Skeletal muscle tissue (tissue), 4 donors: ENCODE measurements around the gene SERPINH1. TPM values are rescaled to one million over a fixed set of nuclear protein-coding genes. Genes with fewer than 3 reads are reported as not detected.

Experiments
- H3K27ac ChIP-seq: one replicate; pipeline ENCODE4 v1.7.0; 2013; ENCODE audit warnings: mild to moderate bottlenecking, low read depth, low read length, inconsistent platforms
- H3K27me3 ChIP-seq, 3 donors: one replicate each; pipeline ENCODE4 v1.7.0; 2013; ENCODE audit warnings: low read length in 3 of 3; ENCODE audit not compliant: control insufficient read depth in 3 of 3, insufficient read depth in 3 of 3
- H3K36me3 ChIP-seq, 3 donors: one replicate each; pipeline ENCODE4 v1.7.0; 2013; ENCODE audit warnings: low read length in 3 of 3; ENCODE audit not compliant: control insufficient read depth in 3 of 3, insufficient read depth in 3 of 3
- H3K4me1 ChIP-seq, 3 donors: one replicate each; pipeline ENCODE4 v1.7.0; 2013; ENCODE audit warnings: low read length in 3 of 3, mild to moderate bottlenecking in 3 of 3; ENCODE audit not compliant: control insufficient read depth in 3 of 3, insufficient read depth in 3 of 3
- H3K4me3 ChIP-seq, 3 donors: one replicate each; pipeline ENCODE4 v1.7.0; 2013; ENCODE audit warnings: low read length in 3 of 3
- H3K9ac ChIP-seq, 3 donors: one replicate each; pipeline ENCODE4 v1.7.0; 2013; ENCODE audit warnings: low read length in 3 of 3, mild to moderate bottlenecking in 3 of 3, moderate library complexity in 2 of 3, low read depth in 1 of 3
- H3K9me3 ChIP-seq, 3 donors: one replicate each; pipeline ENCODE4 v1.7.0; 2013; ENCODE audit warnings: low read length in 3 of 3; ENCODE audit not compliant: control insufficient read depth in 3 of 3
- total RNA-seq: library from RNA; depleted of rRNA; stranded (reverse); fragments of >200 nt; gene quantifications from one replicate; pipeline ENCODE4 v1.2.3, GENCODE V29; 2014
- donor health status: Osteomylitis.

Gene SERPINH1
- total RNA-seq, 1 donor from 2014 or later: 237 TPM

DNA sequence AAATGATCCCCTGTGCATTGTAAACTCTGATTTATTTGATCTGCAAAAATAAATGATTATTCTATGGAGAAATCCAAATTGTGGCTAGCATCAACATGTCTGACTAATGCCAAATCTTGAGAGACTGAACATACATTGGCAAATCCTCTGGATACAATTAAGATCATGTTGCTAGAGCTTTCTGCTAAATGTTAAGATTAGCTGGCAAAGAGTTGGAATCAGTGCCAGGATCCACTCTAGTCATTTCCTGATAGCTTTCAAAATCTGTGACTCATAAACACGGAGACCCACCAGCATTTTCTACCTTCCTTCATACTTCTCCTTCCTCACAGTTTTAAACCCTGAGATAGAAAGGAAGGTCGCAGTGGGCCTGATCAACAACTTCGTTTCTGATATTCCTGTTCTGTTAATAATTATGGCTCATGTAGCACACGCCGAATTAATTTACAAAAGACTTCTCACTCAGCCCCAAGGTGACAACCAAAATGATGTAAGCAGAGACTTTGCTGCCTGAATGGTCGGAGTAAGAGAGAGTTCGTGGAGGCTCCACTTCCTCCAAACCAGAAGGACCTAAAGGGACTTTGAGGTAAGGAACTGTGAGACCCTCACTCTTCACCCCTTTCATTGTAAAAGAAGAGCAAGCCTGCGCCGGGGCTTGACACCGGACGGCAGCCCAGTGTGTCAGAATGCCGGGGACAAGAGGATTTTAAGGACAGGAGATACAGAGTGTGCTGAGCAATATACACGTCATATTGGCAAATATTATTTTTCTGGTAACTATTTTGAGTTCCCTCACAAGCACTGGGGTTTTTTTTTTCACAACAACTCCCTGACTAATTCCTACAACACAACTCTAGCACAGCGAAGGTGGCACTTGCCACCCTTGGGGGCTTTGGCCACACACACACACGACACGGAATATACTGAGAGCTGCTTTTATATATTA lies 42.0 kb downstream of the SERPINH1 start:
- Histone ChIP-seq H3K27me3 (peaks cover 0 to 2% (median 0%) of the 10 kb centered on the region in 3 donors), H3K9me3 (no peaks in the 10 kb centered on the region), H3K4me3 (no peak overlapping the region), H3K36me3 (no peaks in the 10 kb centered on the region), H3K4me1 (peaks cover 0 to 2% (median 0%) of the 10 kb centered on the region in 3 donors), H3K27ac (no peak overlapping the region), H3K9ac (no peak overlapping the region)

DNA sequence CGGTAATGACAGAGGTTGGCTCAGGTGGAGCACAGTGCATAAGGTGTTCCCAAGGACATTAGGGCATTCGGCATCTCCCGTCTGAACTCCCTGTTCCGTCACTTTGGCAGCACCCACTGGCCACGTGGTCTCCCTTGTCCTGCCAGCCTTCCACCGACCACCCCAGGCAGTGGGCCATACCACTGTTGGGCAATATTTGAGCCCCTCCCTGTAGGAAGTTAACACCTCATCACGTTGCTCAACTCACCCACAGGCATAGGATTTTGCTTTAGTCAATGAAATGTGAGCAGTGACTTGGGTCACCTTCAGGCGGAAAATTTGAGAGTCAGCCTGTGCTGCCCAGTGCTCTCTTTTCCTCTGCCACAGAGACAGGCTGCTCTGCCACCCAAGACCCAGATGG lies 44.0 kb downstream of the SERPINH1 start:
- no peak overlapping the region for H3K9ac ChIP-seq
- peaks cover 0 to 2% (median 0%) of the 10 kb centered on the region in 3 donors for H3K27me3 ChIP-seq
- H3K36me3 ChIP-seq: no peaks in the 10 kb centered on the region
- peaks cover 0 to 2% (median 0%) of the 10 kb centered on the region in 3 donors for H3K4me1 ChIP-seq
- no peak overlapping the region for H3K27ac ChIP-seq
- no peaks in the 10 kb centered on the region for H3K9me3 ChIP-seq
- H3K4me3 ChIP-seq: no peak overlapping the region

- H3K4me3 ChIP-seq: no peak overlapping the region
- no peaks in the 10 kb centered on the region for H3K9me3 ChIP-seq
- H3K9ac ChIP-seq: no peak overlapping the region
- peaks cover 0 to 3% (median 0%) of the 10 kb centered on the region in 3 donors for H3K4me1 ChIP-seq
- H3K27ac ChIP-seq: no peak overlapping the region
- no peaks in the 10 kb centered on the region for H3K36me3 ChIP-seq
- no peaks in the 10 kb centered on the region for H3K27me3 ChIP-seq
Observed at GRCh38 chr11:75611823-75612222, 49.8 kb downstream of the SERPINH1 start.

DNA sequence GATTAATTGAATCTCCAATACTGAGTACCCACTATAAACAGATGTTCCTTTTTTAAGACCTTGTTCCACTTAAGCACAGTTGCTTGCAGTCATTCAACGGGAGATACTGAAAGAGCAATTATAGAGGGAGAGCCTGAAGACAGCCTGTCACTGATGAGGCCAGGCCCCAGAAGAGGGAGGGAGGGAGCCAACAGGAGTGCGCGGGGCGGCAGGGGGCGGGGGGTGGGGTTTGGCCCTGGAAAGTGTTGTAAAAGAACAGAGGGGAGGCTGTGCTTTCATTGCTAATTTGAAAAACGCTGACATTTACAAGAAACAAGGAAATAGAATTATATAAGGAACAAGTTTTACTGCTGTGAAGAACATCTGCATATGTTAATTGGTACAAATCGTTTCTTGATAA lies 53.7 kb downstream of the SERPINH1 start:
- H3K4me1 ChIP-seq: peaks cover 0 to 3% (median 0%) of the 10 kb centered on the region in 3 donors
- no peaks in the 10 kb centered on the region for H3K27me3 ChIP-seq
- H3K4me3 ChIP-seq: no peak overlapping the region
- no peaks in the 10 kb centered on the region for H3K36me3 ChIP-seq
- H3K27ac ChIP-seq: no peak overlapping the region
- H3K9me3 ChIP-seq: no peaks in the 10 kb centered on the region
- H3K9ac ChIP-seq: no peak overlapping the region

- Histone ChIP-seq H3K27ac (no peak overlapping the region), H3K4me1 (peaks cover 0 to 3% (median 0%) of the 10 kb centered on the region in 3 donors)
Observed at GRCh38 chr11:75616281-75616680, 54.2 kb downstream of the SERPINH1 start.

More at GRCh38 chr11:75616281-75616680, 54.2 kb downstream of the SERPINH1 start:
- Histone ChIP-seq H3K4me3 (no peak overlapping the region), H3K9ac (no peak overlapping the region), H3K36me3 (no peaks in the 10 kb centered on the region), H3K9me3 (no peaks in the 10 kb centered on the region), H3K27me3 (no peaks in the 10 kb centered on the region)

Other genes starting within 250 kb of the SERPINH1 start
- 30.3 TPM for gene ARRB1, start 210.6 kb upstream of the SERPINH1 start, total RNA-seq
- 2,115 TPM for gene RPS3, start 162.7 kb upstream of the SERPINH1 start, total RNA-seq
- 4.7 TPM for gene KLHL35, start 129.1 kb upstream of the SERPINH1 start, total RNA-seq
- 7.8 TPM for gene GDPD5, start 36.3 kb upstream of the SERPINH1 start, total RNA-seq
- gene MAP6, start 106.8 kb downstream of the SERPINH1 start, total RNA-seq: 2.1 TPM
- 0.52 TPM for gene MOGAT2, start 155.6 kb downstream of the SERPINH1 start, total RNA-seq
- 19.3 TPM for gene DGAT2, start 206.5 kb downstream of the SERPINH1 start, total RNA-seq